Stimulated activated CD4-positive, alpha-beta T cell treated with anti-CD3 and anti-CD28 coated beads, Interleukin-2, amount 100 ng/mL, for 4 hours (primary cell): ENCODE results near the gene PLCB4.

Experiments
- DNase-seq: peaks from one replicate; pipeline ENCODE4 v3.0.0-alpha.2; 2020; ENCODE audit warnings: low read depth

PLCB4 gene

DNA sequence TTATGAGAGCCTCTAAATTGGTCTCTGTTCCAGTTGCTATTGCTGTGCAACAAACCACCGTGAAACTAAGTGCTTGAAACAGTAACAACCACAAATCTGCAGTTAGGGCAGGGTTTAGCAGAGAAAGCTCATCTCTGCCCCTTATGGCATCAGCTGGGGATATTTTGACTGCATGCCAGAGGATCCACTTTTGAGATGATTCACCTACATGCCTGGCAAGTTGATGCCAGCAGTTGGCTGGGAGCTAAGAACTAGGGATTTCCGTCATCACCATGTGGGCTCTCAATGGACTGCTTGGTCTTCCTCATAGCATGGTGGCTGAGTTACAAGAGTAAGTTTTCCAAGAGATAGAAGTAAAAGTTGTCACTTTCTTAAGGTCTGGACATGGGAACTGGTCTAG lies 35.1 kb downstream of the PLCB4 start:
- no peak for DNase-seq

DNA sequence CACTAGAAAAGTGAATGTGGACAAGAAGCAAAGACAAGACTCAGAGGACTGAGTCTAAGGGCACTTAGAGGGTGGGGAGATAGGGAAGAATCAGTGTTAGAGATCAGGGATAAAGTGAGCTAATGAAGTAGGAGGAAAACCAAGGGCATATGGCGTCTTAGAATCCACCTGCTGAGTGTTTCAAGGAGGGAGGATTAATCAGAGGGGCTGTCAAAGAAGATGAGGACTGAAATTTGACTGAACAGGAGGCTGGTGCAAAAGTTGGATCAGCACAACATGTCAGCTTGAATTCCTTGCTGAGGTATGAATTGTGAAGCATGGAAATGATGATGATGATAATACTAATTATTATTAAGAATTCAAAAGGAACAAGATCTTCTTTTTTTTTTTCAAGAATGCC lies 39.4 kb downstream of the PLCB4 start:
- DNase-seq = no peak

DNA sequence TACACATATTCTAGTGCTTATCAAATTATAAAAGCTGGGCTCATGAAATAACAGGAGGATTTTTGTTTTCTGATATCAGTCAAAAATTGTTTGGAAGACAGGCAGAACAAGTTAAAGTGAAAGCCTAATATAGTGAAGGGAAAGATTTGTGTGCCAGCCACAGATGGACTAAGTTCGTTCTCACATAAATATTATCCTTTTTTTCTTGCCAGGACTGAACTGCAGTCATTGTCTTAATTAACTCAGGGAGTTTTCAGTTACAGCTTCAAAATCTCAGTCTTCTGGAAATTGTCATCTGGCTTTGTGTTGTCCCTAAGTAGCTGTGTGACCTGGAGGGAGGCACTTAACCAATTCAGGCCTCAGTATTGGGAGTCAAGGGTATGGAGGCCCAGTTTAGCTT lies 40.7 kb downstream of the PLCB4 start:
- DNase-seq = no peak

DNA sequence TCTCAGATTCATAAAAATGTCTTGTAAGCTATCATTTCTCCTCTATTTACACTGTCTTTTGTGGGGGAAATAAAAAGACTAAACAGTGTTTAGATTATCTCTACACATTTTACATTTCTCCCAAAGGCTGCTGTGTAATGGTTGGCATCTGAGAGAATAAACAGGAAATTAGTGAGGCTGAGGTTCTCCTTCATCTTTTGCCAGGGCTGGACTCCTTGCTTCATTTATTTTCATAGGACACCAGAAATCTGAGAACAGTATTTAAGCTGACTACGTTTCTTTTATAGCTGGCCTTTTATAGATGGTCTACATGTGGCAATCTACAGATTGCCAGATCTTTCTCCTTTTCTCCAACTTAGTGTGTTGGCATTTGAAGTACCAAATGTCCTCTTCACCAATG lies 41.5 kb downstream of the PLCB4 start:
- DNase-seq = no peak

DNA sequence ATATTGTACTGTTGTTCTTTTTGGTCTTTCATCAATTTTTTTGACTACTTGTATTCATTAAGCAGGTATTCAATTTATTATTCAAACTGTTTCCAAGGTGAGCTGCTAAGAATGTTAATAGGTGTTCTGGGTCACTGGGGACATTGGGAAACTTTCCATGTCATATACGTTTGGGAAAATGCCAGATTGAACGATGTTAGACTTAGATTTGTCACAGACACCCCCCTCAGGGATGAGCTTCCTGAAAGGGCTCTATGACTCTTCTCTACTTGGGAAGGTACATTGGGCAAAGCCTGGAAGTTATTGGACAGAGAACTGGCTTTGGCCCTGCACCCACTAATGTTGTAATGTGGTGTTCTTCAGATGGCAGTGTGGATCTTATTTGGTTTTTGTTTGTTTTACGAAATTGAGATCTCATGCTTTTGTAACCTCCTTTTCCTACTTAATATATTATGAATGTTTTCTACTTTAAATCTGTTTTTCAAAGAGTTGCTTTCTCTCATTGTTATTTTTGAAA lies 42.1 kb downstream of the PLCB4 start:
- no peak for DNase-seq

DNA sequence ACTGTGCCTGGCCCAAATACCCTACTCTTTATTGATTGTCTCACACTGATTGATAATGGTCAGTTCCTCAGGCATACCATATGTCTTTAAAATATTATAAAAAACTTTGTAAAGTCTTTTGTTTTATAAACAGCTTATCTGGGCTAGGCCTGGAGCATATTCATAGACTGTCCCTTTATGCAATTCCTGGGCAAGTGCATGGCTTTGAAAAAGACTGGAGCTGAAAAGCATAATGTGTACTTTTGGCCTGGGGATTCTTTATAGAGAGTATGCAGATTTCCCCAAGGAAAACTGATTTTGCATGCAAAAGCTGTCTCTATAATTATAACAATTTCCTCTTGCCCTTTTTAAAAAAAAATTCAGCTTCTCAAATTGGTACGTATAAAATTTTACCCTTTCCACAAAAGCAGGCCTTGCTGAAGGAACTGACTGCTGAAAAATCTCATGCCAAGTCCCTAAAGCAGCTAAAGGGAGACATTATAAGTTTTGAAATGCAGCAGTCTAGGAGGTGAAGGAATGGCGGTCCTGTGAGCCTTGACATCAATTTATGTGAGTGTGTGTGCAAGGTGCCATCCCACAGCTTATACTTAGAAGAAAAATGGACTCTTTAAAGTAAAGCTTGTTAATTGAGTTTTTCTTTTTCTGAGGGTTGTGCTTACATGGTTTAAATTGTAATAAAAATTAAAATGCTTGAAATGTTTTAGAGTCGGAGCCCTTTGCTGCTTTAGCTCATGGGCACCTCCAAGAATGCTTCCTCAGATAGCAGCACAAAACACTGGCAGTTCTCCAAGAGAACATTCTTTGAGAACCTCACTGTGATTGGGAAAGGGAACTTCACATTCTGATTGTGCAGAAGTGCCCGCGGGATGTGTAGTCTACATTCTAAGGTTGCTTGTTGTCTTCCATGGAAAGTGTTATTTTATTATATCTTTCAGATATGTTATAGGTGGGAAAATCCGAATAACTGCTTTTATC lies 43.9 kb downstream of the PLCB4 start:
- DNase-seq = no peak

DNA sequence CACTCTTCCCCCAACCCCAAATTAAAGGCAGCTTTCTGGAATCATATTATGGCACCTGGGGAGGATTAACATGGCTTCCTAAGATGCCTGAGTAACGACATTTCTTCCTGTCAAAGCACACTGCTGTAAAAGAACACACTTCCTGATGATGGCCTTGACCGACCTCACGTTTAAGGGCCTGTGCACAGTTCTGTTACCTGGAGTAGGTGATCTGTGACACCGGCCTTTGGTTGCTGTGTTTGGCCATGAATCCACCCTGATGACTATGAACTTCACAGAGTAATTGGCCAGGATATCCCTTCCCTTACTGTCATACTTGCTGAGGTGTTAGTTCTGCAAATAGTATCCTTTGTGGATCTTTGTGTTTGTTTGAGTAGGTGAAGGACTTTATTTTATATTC lies 45.8 kb downstream of the PLCB4 start:
- DNase-seq = no peak

DNA sequence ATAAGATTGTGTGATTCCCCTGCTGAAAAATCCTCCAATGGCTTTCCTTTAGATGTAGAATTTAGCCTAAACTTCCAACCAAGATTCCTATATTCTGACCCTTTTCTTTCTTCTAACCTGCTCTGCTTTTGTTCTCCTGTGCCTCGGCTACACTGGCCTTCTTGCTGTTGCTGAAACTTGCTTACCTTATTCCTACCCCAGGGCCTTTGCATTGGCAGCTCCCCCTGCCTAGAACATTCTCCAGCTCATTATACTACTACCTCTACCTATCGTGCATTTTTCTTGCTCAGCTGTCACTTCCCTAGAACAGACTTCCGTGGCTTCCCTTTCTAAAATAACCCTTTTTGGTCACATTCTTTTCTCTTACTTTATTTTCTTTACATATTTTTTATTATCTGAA lies 48.7 kb downstream of the PLCB4 start:
- no peak for DNase-seq

DNA sequence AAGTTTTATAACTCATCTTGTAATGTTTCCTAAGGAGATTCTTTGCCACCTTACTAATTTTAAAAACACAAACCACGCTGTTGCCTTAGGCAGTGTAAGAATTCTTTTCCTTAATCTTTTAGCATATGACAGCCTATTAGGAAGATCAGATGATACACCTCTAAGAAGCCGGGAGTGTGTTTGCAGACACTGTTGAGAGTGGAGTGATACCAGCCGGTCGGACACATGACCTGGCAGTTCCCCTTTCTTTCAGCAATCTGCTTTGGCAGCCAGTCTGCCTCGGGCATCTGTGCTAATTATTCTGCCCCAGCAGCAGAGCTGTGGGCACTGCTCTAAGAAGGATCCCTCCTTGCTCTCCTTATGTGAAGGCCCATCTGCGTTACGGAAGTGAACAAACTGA lies 50.9 kb downstream of the PLCB4 start:
- DNase-seq = no peak

DNA sequence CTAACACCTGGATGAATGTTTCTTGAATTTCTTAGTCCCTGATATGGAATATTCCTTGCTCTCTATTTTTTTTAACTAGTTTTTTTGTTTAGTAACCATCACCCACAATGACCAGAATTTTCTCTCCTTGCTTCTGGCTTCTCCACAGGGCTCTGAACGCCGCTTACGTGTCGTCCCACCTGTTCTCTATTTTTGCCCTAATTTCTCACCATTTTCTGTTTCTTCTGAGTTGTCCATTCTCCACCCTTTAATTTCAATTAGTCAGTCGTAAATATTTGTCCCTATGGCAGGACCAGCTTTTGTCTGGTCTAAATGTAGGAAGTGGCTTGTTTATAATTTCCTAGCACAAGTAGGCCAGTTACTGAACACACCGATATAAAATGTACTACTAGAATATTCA lies 52.3 kb downstream of the PLCB4 start:
- no peak for DNase-seq

DNA sequence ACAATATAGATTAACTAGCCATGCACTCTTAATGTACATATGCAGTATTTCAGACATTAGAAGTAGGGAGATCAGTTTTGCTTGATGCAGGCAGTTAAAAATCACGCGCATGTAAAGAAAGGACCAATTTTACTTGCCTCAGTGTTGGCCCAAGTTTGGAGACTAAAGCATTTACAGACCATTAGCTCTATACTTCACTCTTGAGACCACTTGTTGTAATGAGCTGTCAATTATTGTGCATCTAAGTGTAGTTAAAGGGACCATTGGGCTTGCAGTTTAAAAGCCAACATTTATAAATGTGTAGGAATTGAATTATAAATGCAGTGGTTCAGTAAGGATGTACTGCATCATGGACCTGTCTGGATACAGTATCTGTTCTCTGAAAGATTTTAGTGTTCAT lies 53.7 kb downstream of the PLCB4 start:
- no peak for DNase-seq

DNA sequence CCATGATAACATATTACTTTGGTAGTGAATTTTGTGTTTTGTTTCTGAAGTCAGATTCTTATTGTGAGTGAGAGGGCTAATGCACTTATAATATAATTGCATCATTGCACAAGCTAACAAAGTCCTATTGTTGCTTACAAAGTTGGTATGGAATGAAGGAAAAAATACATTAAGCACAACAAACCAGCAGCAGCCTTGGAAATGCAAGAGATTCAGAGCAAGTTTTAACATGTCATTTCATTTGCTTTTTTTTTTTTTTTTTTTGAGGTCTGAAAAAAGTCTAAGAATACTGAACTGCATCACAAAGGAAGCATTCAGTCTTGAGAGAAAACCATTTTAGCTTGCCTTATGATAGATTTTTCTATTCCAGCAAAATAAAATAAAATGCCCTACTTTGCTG lies 57.6 kb downstream of the PLCB4 start:
- no peak for DNase-seq

DNA sequence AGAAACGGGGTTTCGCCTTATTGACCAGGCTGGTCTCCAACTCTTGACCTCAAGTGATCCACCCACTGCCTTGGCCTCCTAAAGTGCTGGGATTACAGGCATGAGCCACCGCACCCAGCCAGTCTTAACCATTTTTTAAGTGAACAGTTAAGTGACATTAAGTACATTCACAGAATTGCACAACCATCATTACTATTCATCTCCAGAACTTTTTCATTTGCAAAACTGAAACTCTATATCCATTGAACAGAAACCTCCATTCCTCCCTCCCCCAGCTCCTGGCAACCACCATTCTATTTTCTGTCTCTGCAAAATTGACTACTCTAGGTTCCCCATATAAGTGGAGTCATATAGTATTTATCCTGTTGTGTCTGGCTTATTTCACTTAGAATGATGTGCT lies 59.7 kb downstream of the PLCB4 start:
- no peak for DNase-seq

DNA sequence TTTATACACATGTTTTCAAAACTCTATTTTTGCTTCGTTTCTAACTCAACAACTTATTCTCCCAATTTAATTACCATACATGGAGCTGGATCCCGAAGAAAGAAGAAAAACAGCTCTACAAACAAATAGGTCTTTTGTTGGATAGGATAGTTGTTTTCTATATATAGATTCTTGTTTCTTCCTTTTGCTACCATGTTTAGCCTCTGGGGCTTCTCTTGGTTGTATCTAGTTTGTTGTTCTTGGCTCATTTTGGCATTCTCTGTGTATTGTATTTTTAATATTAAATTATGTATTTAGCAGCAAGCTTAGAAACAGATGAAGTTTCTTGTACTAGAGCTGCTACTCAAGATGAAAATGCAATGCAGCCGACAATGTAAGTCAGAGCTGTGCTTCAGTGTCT lies 60.9 kb downstream of the PLCB4 start:
- no peak for DNase-seq

DNA sequence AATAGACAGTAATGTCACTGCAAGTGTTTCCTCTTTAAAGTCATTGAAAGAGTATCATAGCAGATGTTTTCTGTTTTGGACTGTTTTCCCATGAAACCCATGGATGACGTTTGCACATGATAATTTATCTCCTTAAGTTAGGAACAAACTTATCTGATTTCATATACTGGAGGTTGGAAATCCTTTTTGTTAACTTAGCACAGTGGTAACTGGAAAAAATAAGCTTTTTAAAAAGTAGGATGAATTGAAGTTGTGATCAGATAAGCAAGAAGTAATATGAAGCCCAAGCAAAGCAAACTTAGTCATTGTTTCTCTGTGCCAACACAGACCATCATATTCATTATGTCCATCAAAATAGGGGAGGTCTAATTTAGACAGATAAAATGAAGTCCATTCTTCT lies 61.6 kb downstream of the PLCB4 start:
- no peak for DNase-seq

DNA sequence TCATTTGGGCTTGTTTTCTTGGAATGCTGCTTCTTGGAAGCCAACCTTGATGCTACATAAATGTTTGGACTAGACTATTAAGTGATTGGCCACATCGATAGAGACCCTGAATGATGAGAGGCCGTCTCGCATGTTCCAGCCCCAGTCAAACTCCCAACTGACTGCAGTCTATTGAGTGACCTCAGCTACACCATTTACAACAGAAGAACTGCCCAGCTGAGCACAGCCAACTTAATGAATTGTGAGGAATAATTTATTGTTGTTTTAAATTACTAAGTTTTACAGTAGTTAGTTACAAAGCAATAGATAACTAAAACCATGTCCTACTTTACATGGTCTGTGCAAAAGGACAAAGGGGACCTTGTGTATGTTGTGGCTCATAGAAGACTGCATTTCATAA lies 63.0 kb downstream of the PLCB4 start:
- DNase-seq = no peak

DNA sequence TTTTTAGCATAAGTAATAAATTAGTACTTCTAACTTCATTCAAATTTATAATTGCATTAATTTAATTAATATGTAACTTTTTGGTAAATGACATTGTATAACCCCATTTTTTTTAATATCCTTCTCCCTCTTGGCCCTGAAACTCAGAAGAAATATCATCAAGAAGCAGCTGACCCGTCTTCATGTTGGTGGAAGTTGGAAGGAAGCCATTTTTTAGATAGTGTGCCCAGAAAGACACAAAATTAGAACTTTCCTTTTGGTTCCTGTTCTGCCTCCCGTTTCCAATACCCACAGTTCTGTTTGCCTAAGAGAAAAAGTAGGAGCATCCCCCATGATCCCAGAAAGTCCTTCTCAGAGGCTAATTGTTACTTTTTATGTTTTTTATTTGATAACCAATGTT lies 65.5 kb downstream of the PLCB4 start:
- DNase-seq = no peak

DNA sequence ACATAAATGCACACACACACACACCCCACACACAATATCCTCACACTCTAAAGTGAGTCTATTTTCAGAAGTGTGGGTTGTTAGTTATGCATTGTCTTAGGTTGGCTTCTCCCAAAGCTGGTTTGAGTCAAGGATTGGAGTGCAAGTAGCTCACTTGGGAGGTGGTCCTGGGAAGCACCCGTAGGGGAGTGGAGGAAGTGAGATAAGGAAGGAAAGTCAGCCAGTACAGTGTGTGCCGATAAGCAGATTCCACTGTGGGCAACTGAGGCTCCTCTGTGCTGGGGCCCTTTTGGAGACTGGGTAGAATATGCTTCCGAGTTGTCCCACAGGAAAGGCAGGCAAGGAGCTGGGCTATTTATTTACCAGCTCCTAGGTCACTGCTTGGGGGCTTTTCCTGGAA lies 67.2 kb downstream of the PLCB4 start:
- DNase-seq = no peak

DNA sequence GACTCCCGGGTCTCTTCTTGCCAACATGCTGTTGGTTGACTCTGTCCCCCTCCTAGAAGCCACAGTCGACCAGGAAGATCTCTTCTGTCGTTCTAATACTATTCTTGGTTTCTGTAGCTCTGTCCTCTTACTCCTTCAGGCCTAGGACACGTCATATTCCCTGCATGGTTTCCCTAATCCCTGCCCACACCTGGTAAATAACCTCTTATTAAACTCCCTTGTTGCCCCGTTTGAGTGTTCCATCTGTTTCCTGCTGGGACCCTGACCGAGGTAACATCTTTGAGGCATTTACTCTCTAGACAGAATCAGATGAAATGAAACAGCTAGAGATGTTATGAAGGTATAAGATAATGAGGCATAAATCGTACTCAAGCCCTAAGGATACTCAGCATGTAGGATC lies 68.1 kb downstream of the PLCB4 start:
- no peak for DNase-seq

DNA sequence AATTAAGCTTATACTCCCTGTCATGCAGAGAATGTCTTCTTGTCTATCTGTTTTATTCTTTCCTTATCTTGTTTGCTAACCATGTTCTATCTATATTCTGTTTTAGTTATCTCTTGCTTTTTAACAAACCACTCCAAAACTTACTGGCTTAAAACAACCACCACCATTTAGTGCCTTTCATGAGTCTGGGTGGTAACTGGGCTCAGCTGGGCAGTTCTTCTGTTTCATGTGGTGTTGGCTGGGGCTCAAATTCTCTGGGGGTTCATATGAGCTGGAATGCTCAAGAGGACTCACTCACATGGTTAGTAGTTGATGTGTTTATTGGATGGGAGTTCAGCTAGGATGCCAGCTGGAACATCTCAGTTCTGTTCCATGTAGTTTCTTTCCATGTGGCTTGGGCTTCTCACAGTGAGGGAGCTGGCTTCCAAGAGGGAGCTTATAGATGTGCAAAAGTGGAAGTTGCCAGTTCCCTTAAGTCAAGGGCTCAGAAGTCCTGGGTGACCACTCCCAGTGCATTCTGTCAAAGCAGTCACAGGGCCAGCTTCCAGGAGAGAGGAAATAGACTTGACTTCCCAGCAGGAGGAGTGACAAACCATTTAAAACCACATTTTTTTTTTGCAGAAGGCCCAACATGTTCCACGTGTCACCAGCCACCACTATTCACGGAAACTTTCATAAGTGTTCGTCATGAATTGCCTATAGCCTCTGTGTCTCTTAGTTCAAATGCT lies 70.4 kb downstream of the PLCB4 start:
- DNase-seq = no peak

DNA sequence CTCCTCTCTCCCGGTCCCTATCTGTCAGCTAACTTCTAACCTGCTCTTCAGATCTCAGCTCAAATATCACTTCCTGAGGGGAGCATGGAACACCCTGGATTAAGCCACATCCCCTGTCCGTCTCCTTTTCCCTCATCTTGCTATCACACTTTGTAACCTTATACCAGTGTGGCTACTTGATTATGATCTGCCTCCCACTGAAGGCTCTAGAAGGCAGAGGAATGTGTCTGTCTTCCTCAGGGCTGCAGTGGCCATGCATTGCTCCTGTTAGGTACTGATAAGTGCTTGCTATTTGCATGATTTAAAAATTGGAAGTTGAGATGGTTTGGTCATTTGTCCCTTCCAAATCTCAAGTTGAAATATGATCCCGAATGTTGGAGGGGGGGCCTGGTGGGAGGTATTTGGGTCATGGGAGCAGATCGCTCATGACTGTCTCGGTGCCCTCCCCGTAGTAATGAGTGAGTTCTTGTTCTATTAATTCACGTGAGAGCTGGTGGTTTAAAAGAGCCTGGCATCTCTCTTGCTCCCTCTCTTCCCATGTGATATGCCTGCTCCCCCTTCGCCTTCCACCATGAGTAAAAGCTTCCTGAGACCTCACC lies 71.4 kb downstream of the PLCB4 start:
- DNase-seq = no peak

DNA sequence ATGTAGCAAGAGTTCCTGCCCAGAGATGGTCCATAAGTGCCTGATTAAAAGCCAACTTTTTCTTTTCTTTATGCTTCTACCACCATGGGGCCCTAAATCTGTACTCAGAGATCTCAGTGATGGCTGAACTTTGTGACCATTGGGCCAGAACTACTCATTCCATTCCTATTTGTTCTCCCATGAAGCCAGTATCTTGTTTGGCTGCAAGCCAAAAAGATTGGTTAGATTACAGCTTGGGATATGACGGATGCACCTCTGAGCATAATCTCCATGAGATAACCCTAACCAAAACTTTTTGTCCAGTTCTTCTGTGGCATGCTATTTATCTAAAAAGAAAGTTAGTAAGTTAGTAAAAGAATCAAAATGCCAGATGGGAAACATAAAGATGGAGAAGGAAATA lies 72.2 kb downstream of the PLCB4 start:
- DNase-seq = no peak

DNA sequence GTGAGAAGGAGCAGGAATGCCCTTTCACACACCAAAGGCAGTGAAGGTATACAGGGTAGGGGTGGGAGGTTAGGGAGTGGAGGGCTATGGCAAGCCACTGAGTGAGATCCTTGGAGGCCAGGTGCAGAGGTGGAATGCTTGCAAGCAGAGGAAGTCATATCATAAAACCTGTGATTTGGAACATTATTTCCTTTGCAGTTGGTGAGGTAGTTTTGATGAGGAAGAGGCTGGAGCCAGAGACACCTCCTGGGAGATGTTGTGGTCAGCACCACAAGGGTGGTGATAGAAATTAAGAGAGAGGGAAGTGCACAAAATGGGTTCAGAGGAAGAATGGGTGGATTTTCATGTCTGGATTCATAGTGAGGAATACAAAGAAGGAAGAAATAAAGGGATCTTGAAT lies 73.0 kb downstream of the PLCB4 start:
- DNase-seq = no peak
